ENCODE data around the gene LSS. TPM values are rescaled to one million over a fixed set of nuclear protein-coding genes. Genes with fewer than 3 reads are reported as not detected.

The LSS gene
- total RNA-seq, 1 donor from 2014 or later, result 91.0 TPM

- peaks cover 97% of the 10 kb centered on the region for H3K36me3 ChIP-seq
- no peaks in the 10 kb centered on the region for H3K27me3 ChIP-seq (ENCODE audit: low read depth)
- intact Hi-C loops (cut with DNase I), result no loop called here
- H3K4me1 ChIP-seq, result no peaks in the 10 kb centered on the region
- H3K9me3 ChIP-seq, result no peaks in the 10 kb centered on the region
- DNase-seq (no peak), ATAC-seq (no peak)
- no peak overlapping the region for H3K27ac ChIP-seq
- no peak overlapping the region for H3K4me3 ChIP-seq
- TF ChIP-seq CTCF (IDR thresholded peaks at IDR 0.05), result no peak
These were observed 38.4 kb upstream of the LSS start for GRCh38 chr21:46266946-46267345.

- ATAC-seq (no peak), DNase-seq (no peak)
- no peak for TF ChIP-seq CTCF (IDR thresholded peaks at IDR 0.05)
- H3K36me3 ChIP-seq, result peaks cover 97% of the 10 kb centered on the region
- intact Hi-C loops (cut with DNase I), result no loop called here
- no peaks in the 10 kb centered on the region for H3K27me3 ChIP-seq (ENCODE audit: low read depth)
- no peak overlapping the region for H3K4me3 ChIP-seq
- no peaks in the 10 kb centered on the region for H3K9me3 ChIP-seq
- no peaks in the 10 kb centered on the region for H3K4me1 ChIP-seq
- no peak overlapping the region for H3K27ac ChIP-seq
These were observed 37.4 kb upstream of the LSS start for GRCh38 chr21:46265736-46266525.

GRCh38 chr21:46264690-46265144, 36.1 kb upstream of the LSS start:
- Histone ChIP-seq H3K27me3 (ENCODE audit: low read depth) (no peaks in the 10 kb centered on the region), H3K4me3 (no peak overlapping the region), H3K36me3 (peaks cover 97% of the 10 kb centered on the region), H3K27ac (no peak overlapping the region), H3K9me3 (no peaks in the 10 kb centered on the region), H3K4me1 (no peaks in the 10 kb centered on the region)
- peak; percentile 26 to 37 for ATAC-seq
- no peak for DNase-seq
- TF ChIP-seq CTCF (IDR thresholded peaks at IDR 0.05), result no peak
- intact Hi-C loops (cut with DNase I), result no loop called here

GRCh38 chr21:46264046-46264689, 35.6 kb upstream of the LSS start:
- Histone ChIP-seq H3K27ac (no peak overlapping the region), H3K27me3 (ENCODE audit: low read depth) (no peaks in the 10 kb centered on the region), H3K9me3 (no peaks in the 10 kb centered on the region), H3K36me3 (peaks cover 97% of the 10 kb centered on the region), H3K4me3 (no peak overlapping the region), H3K4me1 (no peaks in the 10 kb centered on the region)
- intact Hi-C loops (cut with DNase I), result no loop called here
- no peak for TF ChIP-seq CTCF (IDR thresholded peaks at IDR 0.05)
- ATAC-seq (peak in 1 of 2 donors; percentile 5), DNase-seq (no peak)

- Histone ChIP-seq H3K36me3 (peaks cover 100% of the 10 kb centered on the region), H3K27ac (no peak overlapping the region), H3K4me3 (no peak overlapping the region), H3K4me1 (no peaks in the 10 kb centered on the region), H3K27me3 (ENCODE audit: low read depth) (no peaks in the 10 kb centered on the region), H3K9me3 (no peaks in the 10 kb centered on the region)
- intact Hi-C loops (cut with DNase I), result no loop called here
- ATAC-seq (no peak), DNase-seq (no peak)
- no peak for TF ChIP-seq CTCF (IDR thresholded peaks at IDR 0.05)
These were observed 28.0 kb upstream of the LSS start for GRCh38 chr21:46256501-46256994.
